DMS53 (cell line): ENCODE results near the gene FNDC3B.
A peak's percentile ranks its signal among the peaks of the same experiment; 100 is the strongest.

Experiments
- DNase-seq: peaks from one replicate; lab custom pipeline; 2025; lab: John Stamatoyannopoulos, UW

The FNDC3B gene

DNA sequence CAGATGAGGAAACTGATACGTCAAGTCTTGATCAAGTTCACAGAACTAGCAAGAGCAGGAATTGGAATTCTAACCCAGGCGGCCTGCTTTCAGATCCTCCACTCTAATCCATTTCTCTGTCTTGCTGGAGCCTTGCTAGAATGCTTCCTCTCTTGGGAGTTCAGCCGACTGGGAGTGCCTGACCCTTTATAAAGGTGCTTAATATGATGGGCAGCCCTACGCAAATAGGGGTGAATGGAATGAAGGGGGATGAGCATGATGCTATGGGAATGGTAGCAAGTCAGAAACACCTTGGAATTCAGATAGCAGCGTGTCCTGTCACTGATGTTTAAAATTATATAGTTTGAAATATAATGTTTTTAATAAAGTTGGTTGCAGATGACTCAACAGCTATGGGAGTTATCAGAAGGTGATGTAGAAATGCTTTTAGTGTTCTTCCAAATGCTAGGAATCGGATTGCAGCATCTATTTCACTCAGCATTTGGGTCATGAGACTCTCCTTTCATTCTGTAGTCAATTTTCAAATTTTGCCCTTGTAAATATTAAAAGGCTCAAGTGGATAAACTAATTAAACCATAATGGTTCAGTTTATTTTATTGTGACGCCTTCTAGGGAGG is 150.7 kb downstream of the FNDC3B start:
- no peak for DNase-seq

DNA sequence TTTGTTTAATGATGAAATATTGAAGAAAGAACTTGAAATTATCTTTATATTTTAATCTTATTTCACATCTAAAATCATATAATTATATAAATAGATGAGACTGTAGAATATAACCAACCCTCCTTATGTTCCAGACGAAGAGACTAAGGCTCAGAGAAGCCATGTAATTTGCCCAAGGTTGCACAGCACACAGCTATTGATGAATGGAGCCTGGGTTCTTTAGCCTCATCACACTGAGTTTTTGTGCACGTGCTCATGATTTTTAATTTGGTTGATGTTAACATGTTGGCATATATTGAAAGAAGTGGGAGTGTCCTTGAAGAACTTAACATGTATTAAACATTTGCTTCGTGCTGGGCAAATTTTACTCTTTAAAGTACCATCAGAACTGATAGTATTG is 151.6 kb downstream of the FNDC3B start:
- DNase-seq: no peak

DNA sequence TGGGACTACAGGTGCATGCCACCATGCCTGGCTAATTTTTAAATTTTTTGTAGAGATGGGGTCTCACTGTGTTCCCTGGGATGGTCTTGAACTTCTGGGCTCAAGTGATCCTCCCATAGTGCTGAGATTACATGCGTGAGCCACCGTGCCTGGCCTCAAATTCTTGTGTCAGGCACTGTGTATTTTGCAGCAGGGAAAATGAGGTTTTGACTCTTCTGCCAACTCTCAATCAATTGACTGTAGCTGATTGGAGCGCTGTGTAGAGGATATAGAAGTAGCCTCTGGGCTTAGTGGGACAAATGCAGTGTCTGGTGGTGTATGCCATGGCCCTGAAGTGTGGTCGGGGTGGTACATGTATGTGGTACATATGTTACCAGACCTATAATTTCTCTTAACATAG is 152.3 kb downstream of the FNDC3B start:
- DNase-seq: no peak

DNA sequence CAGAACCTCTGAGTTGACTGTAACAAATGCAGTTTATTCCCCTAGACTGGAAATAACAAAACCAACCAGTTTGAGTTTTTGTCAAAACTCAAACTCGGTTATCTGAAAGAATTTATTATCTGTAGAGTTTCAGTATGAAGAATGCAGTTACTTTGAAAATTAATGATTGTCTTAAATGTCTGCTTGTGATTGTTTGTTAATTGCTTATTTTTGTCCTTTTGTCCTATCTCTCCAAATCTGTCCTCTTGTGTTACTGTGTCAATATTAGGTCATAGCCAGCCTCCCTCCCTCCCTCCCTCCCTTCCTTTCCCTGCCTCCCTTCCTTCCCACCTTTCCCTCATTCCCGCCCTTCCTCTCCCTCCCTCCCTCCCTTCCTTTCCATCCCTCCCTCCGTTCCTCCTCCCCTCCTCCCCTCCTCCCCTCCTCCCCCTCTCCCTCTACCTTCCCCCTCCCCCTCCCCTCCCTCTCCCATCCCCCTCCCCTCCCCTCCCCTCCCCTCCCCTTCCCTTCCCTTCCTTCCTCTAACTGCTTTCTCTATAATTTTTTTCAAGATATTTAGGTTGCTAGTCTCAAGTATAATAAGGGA is 153.5 kb downstream of the FNDC3B start:
- DNase-seq: peak; percentile 31

DNA sequence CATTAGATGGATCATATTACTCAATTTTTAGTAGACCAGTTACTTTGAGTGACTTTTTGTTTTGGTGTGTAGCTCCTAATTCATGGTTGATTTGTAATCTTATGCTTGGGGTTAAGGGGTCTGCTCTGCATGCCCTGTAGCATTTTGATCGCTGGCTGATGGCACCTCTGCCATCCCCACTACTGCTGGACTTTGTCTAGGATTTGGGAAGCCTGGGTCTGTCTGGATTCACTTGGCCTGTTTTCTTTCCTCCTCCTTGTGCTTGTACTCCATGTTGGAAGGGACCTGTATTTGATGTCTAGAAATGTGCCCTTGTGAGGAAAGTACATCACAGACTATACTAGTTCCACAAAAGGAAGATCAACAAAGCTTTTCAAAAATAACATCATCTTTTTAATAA is 154.1 kb downstream of the FNDC3B start:
- DNase-seq: no peak

DNA sequence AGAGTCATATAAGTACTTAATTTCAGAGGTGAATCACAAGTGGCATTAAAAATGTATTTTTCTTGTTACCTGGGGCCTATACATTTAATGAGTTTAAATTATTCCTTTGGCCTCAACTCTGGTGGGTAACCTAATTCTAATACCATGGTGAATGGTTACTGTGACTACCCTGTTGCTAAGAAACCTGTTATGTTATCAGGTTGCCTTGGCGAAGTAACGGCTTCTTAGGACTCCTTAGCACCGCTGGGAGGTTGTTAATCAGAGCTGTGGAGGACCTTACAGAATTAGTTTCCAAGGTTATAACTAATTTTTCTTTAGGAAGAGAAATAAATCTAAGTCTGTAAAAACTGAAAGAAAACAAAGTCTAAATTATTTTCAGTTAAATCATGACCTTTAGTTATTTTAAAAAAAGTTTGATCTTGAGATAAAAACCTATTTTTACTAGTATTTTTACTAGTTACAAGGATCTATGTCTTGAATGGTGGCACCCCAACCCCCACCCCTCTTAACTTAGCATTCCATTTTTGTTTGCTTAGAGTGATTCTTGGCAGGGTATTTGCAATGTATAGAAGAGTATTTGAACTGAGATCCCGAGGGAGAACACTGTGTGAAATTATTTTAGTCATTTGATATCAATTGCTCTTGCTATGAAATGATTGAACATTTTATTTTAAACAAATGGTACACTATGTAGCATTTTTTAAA is 155.5 kb downstream of the FNDC3B start:
- peak; percentile 79 for DNase-seq

DNA sequence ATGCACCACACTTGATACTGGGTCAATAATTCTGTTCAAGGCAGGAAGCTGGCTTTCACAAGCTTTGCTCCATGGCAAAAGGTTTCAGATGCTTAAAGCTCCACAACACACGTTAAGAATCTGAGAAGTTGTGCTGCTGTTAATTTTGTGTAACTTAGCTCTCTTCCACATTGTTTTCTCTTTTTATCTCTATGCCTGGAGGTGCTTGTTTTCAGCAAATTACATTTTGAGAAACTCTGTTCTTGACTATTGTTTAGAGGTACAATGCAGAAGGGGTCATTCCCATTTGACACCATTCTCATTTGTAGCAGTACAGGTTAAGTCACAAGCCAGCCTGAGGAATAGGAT is 156.0 kb downstream of the FNDC3B start:
- no peak for DNase-seq

DNA sequence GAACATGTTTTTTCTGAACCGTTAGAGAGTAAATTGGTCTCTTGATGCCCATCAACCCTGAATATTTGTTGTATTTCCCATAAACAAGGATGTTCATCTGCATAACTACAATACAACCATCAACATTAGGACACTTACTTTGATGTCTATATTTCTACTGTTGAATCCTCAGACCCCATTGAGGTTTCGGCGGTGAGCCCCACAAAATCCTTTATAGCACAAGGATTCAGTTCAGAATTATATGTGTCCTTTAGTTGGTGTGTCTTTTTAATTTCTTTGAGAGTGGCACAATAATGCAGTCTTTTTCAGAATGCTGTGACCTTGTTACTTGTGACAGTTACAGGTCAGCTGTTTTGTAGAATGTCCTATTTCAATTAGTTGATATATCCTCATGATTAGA is 158.0 kb downstream of the FNDC3B start:
- DNase-seq: no peak

DNA sequence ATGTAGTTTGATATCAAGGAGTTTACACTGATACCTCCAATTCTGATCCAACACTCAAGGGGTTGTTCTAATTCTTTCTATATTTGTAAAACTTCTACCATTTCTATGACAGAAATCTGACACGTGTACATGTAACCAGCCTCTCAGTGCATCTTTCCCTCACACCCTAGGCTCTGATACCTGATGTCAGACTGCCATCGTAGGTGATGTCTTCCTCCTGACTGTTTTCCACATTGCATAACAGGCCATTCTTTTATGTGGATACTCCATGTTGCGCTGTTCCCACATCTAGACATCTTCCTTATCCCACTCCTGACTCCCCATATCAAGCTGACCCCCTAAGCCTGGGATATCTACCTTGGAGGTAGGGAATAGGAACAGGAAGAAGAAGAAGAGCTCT is 159.1 kb downstream of the FNDC3B start:
- DNase-seq: no peak

DNA sequence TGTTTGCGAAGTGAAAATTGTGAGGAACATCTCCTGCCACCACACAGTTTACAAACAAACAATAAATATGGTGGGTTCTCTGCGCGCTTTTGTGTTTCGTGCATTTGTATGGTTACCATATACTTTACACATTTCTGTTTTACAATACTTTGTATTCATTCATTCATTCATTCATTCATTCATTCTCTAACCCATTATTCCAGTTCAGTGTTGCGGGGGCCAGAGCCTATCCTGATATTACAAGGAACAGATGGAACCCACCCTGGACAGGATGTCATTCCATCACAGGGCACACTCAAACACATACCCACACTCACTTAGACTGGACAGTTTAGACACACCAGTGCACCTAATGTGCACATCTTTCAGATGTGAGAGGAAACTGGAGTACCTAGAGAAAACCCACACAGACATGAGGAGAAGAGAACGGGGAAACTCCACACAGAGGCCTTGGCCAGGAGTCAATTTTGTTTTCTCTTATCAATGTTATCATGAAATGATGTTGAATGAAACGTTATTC is 160.5 kb downstream of the FNDC3B start:
- DNase-seq: no peak

DNA sequence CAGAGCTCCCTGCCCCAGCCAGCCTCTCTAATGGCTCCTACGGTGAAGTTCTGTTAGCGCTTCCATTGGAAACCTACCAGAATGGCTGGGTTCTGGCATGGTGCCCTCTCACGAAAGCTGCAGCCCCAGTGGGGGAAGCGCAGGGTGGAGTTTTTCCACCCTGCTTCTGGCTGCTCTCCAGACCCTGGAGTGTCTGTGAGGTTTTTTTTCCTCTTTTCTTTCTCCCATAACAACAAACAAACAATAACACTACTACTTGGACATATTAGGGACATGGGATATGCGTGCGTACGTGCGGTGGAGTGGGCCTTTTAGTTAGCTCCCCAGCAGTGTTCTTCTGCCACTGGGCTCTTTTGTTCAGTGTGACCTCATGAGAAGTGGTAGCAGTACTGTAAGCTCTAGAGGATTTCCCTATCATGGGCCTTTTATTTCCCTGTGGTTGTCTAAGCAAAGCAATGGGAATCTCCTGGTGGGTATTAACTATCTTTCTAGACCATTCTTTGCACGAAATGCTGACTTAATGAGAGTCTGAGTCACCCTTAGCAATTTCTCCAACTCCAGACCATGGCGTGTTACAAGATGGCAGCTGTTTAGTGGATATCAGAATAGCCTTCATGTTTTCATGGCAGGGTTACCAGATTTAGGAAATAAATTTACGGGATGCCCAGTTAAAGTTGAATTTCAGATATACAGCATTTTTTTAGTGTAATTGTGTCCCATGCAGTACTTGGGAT is 161.9 kb downstream of the FNDC3B start:
- DNase-seq: peak; percentile 44

DNA sequence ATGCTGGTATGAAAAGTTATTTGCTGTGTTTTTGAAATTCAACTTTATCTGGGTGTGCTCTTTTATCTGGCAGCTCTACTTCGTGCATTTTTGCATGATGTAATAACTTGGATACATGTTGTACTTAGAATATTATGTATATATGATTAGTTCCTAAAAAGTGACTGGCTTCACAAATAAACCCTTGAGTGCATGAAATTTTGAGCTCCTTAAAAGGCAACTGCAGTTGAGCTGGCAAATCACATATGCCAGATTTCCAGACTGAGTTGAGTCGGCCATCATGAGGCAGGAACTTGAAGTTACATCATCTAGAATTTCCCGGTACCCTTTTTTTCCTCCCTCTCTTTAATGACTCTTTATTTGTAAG is 162.5 kb downstream of the FNDC3B start:
- DNase-seq: no peak

DNA sequence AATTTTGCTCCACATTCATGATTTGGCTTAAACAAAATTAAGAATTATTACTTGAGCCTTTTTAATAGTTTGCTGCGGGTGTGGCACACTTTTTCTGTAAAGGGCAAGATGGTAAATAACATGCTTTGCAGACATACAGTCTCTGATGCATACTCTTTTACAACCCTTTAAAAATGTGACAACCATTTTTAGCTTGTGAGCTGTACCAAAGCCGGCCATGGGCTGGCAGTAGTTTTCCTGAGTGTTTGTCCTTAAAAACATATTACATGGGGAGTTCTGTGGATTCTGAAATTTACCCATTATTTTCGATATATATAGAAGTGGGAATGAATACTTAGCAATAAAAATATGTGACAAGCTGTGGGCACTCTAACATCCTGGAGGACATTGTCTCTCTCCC is 163.4 kb downstream of the FNDC3B start:
- DNase-seq: peak; percentile 4

DNA sequence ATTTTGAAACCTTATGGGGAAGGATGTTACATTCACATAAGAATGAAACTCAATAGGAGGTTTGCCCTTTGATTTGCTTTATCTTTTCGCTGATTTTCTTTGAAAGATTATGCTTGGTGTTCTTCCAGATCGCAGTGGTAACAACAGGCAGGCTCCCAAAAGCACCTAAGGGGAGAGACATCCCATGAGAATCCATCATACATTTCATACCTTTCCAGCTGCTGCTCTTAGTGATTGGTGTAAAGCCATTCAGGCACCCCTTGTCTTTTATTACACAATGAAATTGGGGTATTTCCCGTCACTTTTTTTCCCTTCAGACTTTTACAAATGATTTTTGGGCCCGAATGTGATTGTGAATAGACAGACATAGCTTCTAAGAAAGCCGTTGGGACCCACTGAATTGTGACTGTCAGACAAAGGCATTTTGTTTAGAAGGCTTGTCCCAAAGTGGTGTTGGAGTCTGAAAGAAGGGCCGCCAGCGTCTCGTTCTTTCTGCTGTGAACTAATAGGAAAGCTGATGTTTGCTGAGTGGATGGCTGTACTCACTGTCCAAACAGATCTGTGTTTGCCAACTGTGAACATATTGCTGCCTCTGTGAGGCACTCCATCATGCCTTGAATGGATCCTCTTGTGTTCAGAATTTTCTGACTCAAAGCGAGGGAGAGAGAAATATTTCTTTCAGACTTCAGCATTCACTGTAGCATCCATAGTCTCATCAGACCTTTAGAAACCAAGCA is 164.3 kb downstream of the FNDC3B start:
- peak; percentile 88 for DNase-seq

DNA sequence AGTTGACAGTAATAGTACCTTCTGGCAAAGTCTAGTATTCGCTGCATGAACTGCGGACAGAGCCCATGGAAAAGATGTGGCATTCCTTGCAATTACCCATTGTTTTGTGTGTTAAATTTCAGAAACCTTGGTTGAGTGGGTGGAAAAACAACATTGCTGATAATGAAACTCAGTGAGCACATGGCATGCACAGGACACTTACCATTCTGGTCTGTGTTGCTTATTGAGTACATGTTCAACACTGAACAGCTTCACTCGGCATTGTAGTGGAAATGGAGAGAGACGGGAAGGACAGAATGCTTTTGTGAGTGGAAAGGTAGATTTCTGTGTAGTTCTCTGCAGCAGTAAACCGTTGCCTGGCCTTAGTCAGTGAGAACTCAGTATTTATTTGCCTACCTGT is 165.3 kb downstream of the FNDC3B start:
- DNase-seq: no peak

DNA sequence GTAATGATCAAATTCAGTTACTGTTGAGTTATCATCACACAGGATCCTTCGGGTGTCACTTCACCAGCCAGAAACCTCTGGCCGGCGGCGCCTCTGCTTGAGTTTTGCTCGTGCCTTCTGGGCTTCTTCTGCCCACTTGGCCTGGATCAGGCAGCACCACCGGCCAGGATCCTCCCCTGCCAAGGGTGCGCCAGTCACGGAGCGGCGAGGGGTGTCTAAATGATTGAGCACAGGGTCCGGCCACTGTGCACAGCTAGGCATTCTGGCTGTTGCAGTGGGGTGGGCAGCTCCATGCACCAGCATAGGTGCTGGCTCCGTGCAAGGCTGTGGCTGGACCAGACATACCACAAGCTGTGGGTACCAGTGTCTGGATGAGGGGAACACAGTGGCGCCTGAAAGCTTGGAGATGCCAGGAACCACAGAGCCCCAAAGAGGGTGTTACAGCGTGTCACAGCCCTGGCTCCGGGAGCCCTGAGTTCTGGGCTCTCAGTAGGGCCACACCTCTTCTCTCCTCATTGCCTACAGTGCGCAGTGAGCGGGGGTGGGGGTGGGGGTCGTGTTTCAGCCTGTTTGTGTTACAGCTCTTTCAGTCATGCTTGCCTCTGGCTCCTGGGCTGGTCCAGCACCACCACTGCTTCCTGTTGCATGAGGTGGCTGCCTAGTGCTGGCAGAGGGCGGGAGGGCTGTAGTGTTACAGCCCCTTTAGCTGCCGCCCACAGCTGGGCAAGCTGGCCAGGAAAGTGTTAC is 169.4 kb downstream of the FNDC3B start:
- no peak for DNase-seq

DNA sequence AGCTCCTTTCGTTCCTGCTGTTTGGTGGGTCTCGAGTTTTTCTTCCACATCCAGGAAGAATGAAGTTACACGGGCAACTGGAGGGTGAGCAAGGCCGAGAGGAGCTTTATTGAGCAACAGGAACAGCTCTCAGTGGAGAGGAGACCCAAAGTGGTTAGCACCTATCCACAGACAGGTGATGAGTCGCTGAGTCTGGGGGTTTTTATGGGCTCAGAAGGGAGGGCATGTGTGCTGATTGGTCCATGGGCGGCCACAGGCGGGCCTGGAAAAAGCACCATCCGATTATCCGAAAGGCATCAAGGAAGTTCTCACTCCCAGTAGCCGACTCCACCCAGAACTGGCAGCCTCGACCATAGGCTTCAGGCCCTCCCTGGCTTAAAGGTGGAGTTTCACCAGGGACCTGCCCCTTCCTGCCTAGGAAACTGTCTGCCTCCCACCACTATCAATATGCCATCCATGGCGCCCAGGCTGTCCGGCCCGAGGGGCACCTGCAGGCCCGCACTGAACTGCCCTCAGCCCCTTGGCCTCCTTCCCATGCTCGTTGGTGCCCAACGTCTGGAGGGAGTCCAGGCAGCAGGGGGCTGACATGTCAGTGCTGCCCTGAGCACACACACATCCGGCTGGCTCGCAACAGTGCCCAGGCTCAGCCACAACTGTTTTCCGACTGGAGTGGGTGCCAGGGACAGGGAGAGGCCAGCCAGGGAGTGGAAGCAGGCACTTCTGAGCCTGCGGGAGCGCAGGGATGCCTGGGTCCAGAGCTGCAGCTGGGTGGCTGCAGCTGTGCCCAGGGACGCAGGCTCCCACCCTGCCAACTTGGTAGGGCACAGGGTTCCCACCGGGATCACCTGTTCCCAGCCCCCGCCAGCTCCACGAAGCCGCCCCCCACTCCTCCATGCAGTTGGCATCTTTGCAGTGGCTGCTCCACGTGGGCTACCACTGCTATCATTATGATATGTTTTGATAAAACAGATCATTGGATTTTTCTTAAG is 170.2 kb downstream of the FNDC3B start:
- no peak for DNase-seq

DNA sequence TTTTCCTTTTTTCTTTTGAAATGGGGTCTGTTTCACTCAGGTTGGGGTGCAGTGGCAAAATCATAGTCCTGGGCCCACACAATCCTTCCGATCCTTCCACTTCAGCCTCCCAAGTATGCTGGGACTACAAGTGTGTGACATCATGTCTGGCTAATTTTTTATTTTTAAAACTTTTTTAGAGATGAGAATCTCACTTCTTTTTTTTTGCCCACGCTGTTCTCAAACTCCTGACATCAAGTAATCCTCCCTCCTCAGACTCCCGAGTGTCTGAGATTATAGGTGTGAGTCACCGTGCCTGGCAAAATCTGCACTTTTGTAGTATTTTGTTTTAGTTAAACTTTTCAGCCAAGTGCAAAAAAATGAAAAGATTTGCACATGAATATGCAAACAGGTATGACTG is 171.0 kb downstream of the FNDC3B start:
- DNase-seq: no peak

DNA sequence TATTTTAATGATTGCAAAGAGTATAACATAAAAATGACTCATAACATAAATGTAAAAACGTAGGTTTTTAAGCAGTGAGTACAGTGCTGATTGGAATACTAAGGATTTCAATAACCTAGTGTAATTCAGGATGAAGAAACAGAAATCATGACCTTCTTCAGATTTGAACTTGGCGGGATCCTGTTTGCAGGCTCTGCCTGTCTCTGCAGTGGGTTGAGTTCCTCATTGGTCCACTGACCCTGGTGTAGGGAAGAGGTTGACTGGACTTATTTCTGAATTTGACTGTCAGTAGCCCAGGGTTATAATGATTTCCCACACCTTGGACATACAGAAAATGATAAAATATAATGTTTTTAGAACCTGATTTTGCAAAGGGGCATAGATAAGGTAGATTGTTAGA is 171.7 kb downstream of the FNDC3B start:
- DNase-seq: no peak

DNA sequence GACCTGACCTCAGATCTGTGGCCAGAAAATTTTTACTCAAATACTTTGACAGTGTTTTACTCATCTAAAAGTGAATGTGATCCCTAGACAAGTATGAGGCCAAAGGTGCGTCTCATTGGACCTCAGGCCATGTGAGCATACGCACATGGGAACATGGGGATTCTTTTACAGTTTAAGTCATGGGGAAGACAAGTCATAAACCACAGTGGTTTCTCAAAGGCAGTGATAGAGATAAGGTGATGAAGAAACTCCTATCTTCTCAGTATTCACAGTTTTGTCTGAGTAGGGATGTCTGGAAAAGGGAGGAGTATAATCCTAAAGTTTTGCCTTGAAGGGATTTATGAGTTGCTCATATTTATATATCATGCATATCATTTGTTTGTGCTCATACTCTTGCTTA is 173.8 kb downstream of the FNDC3B start:
- no peak for DNase-seq
